Caco-2 (cell line): Measurements from ENCODE around the gene HNF1B. TPM values are rescaled to one million over a fixed set of nuclear protein-coding genes. Genes with fewer than 3 reads are reported as not detected.

Experiments used
- BruUV-seq: library from RNA; stranded (reverse); fragments of 400-500 nt; replicated peaks from 2 replicates; lab custom pipeline; 2021; lab: Mats Ljungman, UMichigan
- CTCF ChIA-PET: fragments of 300-600 bp; sonication (Branson Sonifier 250); formaldehyde crosslinking; loops from one replicate; lab custom pipeline; 2022; ENCODE audit warnings: antibody characterized with exemption; lab: Charles Lee
- POLR2A ChIA-PET: fragments of 300-600 bp; sonication (Branson Sonifier 250); formaldehyde crosslinking; loops from one replicate; lab custom pipeline; 2022; ENCODE audit warnings: antibody characterized with exemption; lab: Charles Lee
- DNase-seq, 2 experiments: peaks; one replicate each; pipeline versions ENCODE4 v3.0.0 to v3.0.0-alpha.2; 2020 to 2022
- H3K27me3 ChIP-seq: replicated peaks from 2 replicates; pipeline ENCODE4 v1.6.0; 2011; ENCODE audit warnings: low read length; ENCODE audit not compliant: control insufficient read depth, insufficient read depth
- H3K36me3 ChIP-seq: 2 replicates; pipeline ENCODE4 v1.5.1; 2011; ENCODE audit warnings: low read length; ENCODE audit not compliant: control insufficient read depth, insufficient read depth
- H3K4me1 ChIP-seq: fragments of 250-450 bp; sonication (Bioruptor Pico); 2 replicates; pipeline ENCODE4 v1.5.1; 2020; ENCODE audit warnings: mild to moderate bottlenecking
- H3K4me3 ChIP-seq: 2 replicates; pipeline ENCODE4 v1.5.1; 2011; ENCODE audit warnings: low read depth, mild to moderate bottlenecking, control low read depth, low read length
- H3K9me3 ChIP-seq: fragments of 250-450 bp; sonication (Bioruptor Pico); 2 replicates; pipeline ENCODE4 v1.5.1; 2020; ENCODE audit warnings: mild to moderate bottlenecking, moderate library complexity
- H3K27ac Mint-ChIP-seq: one replicate; pipeline ENCODE4 v1.8.0; 2022; ENCODE audit warnings: mixed read lengths; ENCODE audit not compliant: unreplicated experiment
- H3K27me3 Mint-ChIP-seq: one replicate; pipeline ENCODE4 v1.8.0; 2022; ENCODE audit warnings: mixed read lengths; ENCODE audit not compliant: insufficient read depth, unreplicated experiment
- H3K36me3 Mint-ChIP-seq: one replicate; pipeline ENCODE4 v1.8.0; 2022; ENCODE audit warnings: mild to moderate bottlenecking, mixed read lengths; ENCODE audit not compliant: insufficient read depth, unreplicated experiment
- H3K4me1 Mint-ChIP-seq: one replicate; pipeline ENCODE4 v1.8.0; 2022; ENCODE audit warnings: low read depth, mixed read lengths; ENCODE audit not compliant: unreplicated experiment
- H3K4me3 Mint-ChIP-seq: one replicate; pipeline ENCODE4 v1.8.0; 2022; ENCODE audit warnings: mild to moderate bottlenecking, moderate library complexity, mixed read lengths; ENCODE audit not compliant: unreplicated experiment
- H3K9me3 Mint-ChIP-seq: one replicate; pipeline ENCODE4 v1.8.0; 2022; ENCODE audit warnings: mixed read lengths; ENCODE audit not compliant: unreplicated experiment
- CTCF ChIP-seq, 2 experiments: fragments of 200-600 bp in 1 of 2; IDR thresholded peaks; 1 replicate in 1 of 2; 2 replicates in 1 of 2; pipeline versions ENCODE4 v1.5.1 to v1.8.0; 2011 to 2022; ENCODE audit warnings: antibody characterized with exemption in 1 of 2, control low read depth in 1 of 2, inconsistent platforms in 1 of 2, low read depth in 1 of 2, low read length in 1 of 2, mild to moderate bottlenecking in 1 of 2, moderate library complexity in 1 of 2; ENCODE audit not compliant: insufficient read depth in 1 of 2, severe bottlenecking in 1 of 2, unreplicated experiment in 1 of 2
- intact Hi-C: fragments of 100-400 bp; cut with micrococcal nuclease; formaldehyde crosslinking; loops from one replicate; pipeline ENCODE4 v1.10.0; 2022; ENCODE audit not compliant: unreplicated experiment
- total RNA-seq: library from RNA; stranded (reverse); gene quantifications from 2 replicates; pipeline ENCODE4 v1.2.3, GENCODE V29; 2022

HNF1B gene
- total RNA-seq, 1 experiment from 2014 or later = 36.9 TPM

- CTCF ChIA-PET = no interaction called here
- BruUV-seq = no TSS peak
- Histone ChIP-seq H3K27me3 (no peaks in the 10 kb centered on the region), H3K36me3 (no peaks in the 10 kb centered on the region), H3K9me3 (no peaks in the 10 kb centered on the region), H3K4me1 (peaks cover 12% of the 10 kb centered on the region), H3K4me3 (no peak overlapping the region)
- Mint-ChIP-seq H3K4me1 (peaks cover 25% of the 10 kb centered on the region), H3K4me3 (no peak overlapping the region), H3K27ac (no peak overlapping the region), H3K36me3 (no peaks in the 10 kb centered on the region), H3K9me3 (no peaks in the 10 kb centered on the region), H3K27me3 (no peaks in the 10 kb centered on the region)
- intact Hi-C loops = no loop called here
- POLR2A ChIA-PET = no interaction called here
- DNase-seq = no peak
- TF ChIP-seq CTCF (IDR thresholded peaks at IDR 0.05; ENCODE audit: insufficient read depth in 1 of 2, low read depth in 1 of 2, low read length in 1 of 2, severe bottlenecking in 1 of 2, unreplicated experiment in 1 of 2) = no peak
Measured at GRCh38 chr17:37761961-37762360, 17.1 kb upstream of the HNF1B start.

- intact Hi-C loops = no loop called here
- Mint-ChIP-seq H3K36me3 (no peaks in the 10 kb centered on the region), H3K4me3 (no peak overlapping the region), H3K4me1 (peaks cover 25% of the 10 kb centered on the region), H3K27me3 (no peaks in the 10 kb centered on the region), H3K9me3 (no peaks in the 10 kb centered on the region), H3K27ac (no peak overlapping the region)
- POLR2A ChIA-PET = no interaction called here
- no peak for TF ChIP-seq CTCF (IDR thresholded peaks at IDR 0.05; ENCODE audit: insufficient read depth in 1 of 2, low read depth in 1 of 2, low read length in 1 of 2, severe bottlenecking in 1 of 2, unreplicated experiment in 1 of 2)
- Histone ChIP-seq H3K36me3 (no peaks in the 10 kb centered on the region), H3K9me3 (no peaks in the 10 kb centered on the region), H3K27me3 (no peaks in the 10 kb centered on the region), H3K4me3 (no peak overlapping the region), H3K4me1 (peaks cover 12% of the 10 kb centered on the region)
- no TSS peak for BruUV-seq
- DNase-seq = no peak
- CTCF ChIA-PET = no interaction called here
Measured at GRCh38 chr17:37761059-37761458, 16.2 kb upstream of the HNF1B start.

- no peak for TF ChIP-seq CTCF (IDR thresholded peaks at IDR 0.05; ENCODE audit: insufficient read depth in 1 of 2, low read depth in 1 of 2, low read length in 1 of 2, severe bottlenecking in 1 of 2, unreplicated experiment in 1 of 2)
- Histone ChIP-seq H3K4me3 (no peak overlapping the region), H3K9me3 (no peaks in the 10 kb centered on the region), H3K27me3 (no peaks in the 10 kb centered on the region), H3K4me1 (peaks cover 9% of the 10 kb centered on the region), H3K36me3 (no peaks in the 10 kb centered on the region)
- POLR2A ChIA-PET = interaction anchor here (0.8 to 1.3 kb wide), 2 partner anchors 14 to 150 kb away, joined by 3 to 4 read pairs; partner anchors contain the start of genes HNF1B and SYNRG
- Mint-ChIP-seq H3K4me3 (no peak overlapping the region), H3K9me3 (no peaks in the 10 kb centered on the region), H3K27me3 (no peaks in the 10 kb centered on the region), H3K36me3 (no peaks in the 10 kb centered on the region), H3K4me1 (peaks cover 13% of the 10 kb centered on the region), H3K27ac (no peak overlapping the region)
- intact Hi-C loops = no loop called here
- BruUV-seq = no TSS peak
- DNase-seq = peak; percentile 53 to 57
- CTCF ChIA-PET = interaction anchor here (0.7 to 1.7 kb wide), 4 partner anchors 12 to 1215 kb away, joined by 3 to 7 read pairs (median 5); no protein-coding TSS in a partner anchor
Measured at GRCh38 chr17:37759014-37759637, 14.3 kb upstream of the HNF1B start.
